ENCODE data around the gene ZNF689.

GRCh38 chr16:30620169-30620568 lies 10.0 kb upstream of the ZNF689 start:
- no peak for TF ChIP-seq GLI4 (tag by site-specific recombination; IDR thresholded peaks at IDR 0.05)
- TF ChIP-seq, protein P1, sequence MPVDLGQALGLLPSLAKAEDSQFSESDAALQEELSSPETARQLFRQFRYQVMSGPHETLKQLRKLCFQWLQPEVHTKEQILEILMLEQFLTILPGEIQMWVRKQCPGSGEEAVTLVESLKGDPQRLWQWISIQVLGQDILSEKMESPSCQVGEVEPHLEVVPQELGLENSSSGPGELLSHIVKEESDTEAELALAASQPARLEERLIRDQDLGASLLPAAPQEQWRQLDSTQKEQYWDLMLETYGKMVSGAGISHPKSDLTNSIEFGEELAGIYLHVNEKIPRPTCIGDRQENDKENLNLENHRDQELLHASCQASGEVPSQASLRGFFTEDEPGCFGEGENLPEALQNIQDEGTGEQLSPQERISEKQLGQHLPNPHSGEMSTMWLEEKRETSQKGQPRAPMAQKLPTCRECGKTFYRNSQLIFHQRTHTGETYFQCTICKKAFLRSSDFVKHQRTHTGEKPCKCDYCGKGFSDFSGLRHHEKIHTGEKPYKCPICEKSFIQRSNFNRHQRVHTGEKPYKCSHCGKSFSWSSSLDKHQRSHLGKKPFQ (tag by site-specific recombination; IDR thresholded peaks at IDR 0.05) = no peak
- TF ChIP-seq SETDB1 (IDR thresholded peaks at IDR 0.05; ENCODE audit: insufficient read length, low read length) = no peak
- no peak for TF ChIP-seq CTCF (tag by site-specific recombination; IDR thresholded peaks at IDR 0.05)
- no peak for TF ChIP-seq MEIS1 (CRISPR knock-in tag; IDR thresholded peaks at IDR 0.05; ENCODE audit: borderline replicate concordance)
- TF ChIP-seq, protein P2, sequence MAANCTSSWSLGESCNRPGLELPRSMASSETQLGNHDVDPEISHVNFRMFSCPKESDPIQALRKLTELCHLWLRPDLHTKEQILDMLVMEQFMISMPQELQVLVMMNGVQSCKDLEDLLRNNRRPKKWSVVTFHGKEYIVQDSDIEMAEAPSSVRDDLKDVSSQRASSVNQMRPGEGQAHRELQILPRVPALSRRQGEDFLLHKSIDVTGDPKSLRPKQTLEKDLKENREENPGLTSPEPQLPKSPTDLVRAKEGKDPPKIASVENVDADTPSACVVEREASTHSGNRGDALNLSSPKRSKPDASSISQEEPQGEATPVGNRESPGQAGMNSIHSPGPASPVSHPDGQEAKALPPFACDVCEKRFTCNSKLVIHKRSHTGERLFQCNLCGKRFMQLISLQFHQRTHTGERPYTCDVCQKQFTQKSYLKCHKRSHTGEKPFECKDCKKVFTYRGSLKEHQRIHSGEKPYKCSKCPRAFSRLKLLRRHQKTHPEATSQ (tag by site-specific recombination; IDR thresholded peaks at IDR 0.05) = no peak
- no peak for TF ChIP-seq PRDM2 (tag by site-specific recombination; IDR thresholded peaks at IDR 0.05; ENCODE audit: borderline replicate concordance)
- TF ChIP-seq MYNN (tag by site-specific recombination; IDR thresholded peaks at IDR 0.05; ENCODE audit: borderline replicate concordance) = no peak
- TF ChIP-seq REST (tag by site-specific recombination; IDR thresholded peaks at IDR 0.05) = no peak
- no peak for TF ChIP-seq PRDM1 (tag by site-specific recombination; IDR thresholded peaks at IDR 0.05)
- TF ChIP-seq, protein P3, sequence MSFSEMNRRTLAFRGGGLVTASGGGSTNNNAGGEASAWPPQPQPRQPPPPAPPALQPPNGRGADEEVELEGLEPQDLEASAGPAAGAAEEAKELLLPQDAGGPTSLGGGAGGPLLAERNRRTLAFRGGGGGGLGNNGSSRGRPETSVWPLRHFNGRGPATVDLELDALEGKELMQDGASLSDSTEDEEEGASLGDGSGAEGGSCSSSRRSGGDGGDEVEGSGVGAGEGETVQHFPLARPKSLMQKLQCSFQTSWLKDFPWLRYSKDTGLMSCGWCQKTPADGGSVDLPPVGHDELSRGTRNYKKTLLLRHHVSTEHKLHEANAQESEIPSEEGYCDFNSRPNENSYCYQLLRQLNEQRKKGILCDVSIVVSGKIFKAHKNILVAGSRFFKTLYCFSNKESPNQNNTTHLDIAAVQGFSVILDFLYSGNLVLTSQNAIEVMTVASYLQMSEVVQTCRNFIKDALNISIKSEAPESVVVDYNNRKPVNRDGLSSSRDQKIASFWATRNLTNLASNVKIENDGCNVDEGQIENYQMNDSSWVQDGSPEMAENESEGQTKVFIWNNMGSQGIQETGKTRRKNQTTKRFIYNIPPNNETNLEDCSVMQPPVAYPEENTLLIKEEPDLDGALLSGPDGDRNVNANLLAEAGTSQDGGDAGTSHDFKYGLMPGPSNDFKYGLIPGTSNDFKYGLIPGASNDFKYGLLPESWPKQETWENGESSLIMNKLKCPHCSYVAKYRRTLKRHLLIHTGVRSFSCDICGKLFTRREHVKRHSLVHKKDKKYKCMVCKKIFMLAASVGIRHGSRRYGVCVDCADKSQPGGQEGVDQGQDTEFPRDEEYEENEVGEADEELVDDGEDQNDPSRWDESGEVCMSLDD (tag by site-specific recombination; IDR thresholded peaks at IDR 0.05) = no peak
- TF ChIP-seq YY1 (tag by site-specific recombination; IDR thresholded peaks at IDR 0.05) = no peak

Measured in HEK293 (cell line).